ENCODE measurements around the gene PPP6R2.

The PPP6R2 gene

DNA sequence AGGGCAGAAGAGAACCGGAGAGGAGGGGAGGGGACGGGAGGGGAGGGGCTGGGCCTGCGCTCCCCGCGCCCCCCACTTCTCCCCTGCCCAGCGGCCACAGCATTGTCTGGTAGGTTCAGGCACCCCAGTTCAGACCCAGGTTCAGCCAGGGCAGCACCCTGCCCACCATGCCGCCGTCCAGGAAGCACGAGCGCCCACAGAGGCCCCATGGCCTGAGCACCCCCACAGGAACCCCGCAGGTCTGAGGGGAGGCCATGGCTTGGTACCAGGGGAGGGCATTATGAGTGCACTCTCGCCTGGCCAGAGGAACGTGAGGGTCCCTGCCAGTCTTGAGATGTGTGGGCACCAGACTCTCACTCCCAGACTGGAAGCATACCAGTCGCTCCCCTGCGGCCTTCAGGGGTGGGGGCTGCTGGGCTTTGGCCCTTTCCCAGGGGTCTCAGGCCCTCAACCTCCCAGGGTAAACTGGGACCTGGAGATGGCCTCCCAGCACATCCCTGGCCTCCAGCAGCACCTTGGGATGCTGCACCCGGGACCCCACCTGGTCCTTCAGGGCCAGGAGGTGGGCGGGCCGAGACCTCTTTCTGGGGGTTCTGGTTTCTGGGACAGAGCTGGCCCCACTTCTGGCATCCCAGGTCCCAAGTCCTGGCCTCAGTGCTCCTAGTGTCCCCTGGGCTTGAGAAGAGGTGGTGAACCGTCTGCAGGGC, 35.1 kb upstream of the PPP6R2 start:
- H3K4me3 ChIP-seq (ENCODE audit: low read depth, low read length): no peak overlapping the region
- no peak for DNase-seq (ENCODE audit: low read depth)
- TF ChIP-seq, protein P1, sequence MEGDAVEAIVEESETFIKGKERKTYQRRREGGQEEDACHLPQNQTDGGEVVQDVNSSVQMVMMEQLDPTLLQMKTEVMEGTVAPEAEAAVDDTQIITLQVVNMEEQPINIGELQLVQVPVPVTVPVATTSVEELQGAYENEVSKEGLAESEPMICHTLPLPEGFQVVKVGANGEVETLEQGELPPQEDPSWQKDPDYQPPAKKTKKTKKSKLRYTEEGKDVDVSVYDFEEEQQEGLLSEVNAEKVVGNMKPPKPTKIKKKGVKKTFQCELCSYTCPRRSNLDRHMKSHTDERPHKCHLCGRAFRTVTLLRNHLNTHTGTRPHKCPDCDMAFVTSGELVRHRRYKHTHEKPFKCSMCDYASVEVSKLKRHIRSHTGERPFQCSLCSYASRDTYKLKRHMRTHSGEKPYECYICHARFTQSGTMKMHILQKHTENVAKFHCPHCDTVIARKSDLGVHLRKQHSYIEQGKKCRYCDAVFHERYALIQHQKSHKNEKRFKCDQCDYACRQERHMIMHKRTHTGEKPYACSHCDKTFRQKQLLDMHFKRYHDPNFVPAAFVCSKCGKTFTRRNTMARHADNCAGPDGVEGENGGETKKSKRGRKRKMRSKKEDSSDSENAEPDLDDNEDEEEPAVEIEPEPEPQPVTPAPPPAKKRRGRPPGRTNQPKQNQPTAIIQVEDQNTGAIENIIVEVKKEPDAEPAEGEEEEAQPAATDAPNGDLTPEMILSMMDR (IDR thresholded peaks at IDR 0.05; ENCODE audit: insufficient read depth, low read depth, low read length, missing control alignments): no peak

DNA sequence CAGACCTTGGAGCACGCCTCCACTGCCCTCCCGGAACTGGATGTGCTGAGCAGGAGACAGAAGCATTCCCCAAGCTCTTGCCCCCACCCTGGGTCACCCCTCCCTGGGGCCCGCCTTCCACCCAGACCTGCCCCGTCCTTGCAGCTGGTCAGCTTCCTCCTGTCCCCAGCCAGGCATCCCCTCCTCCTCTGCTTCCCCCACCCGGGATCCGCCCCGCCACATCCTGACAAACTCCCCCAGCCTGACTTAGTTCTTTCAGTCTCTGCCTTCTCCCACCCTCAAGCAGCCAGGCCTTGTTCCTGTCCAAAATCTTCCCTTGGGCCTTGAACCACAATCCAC, 34.6 kb upstream of the PPP6R2 start:
- TF ChIP-seq, protein P1 (IDR thresholded peaks at IDR 0.05; ENCODE audit: insufficient read depth, low read depth, low read length, missing control alignments): no peak
- no peak overlapping the region for H3K4me3 ChIP-seq (ENCODE audit: low read depth, low read length)
- no peak for DNase-seq (ENCODE audit: low read depth)

DNA sequence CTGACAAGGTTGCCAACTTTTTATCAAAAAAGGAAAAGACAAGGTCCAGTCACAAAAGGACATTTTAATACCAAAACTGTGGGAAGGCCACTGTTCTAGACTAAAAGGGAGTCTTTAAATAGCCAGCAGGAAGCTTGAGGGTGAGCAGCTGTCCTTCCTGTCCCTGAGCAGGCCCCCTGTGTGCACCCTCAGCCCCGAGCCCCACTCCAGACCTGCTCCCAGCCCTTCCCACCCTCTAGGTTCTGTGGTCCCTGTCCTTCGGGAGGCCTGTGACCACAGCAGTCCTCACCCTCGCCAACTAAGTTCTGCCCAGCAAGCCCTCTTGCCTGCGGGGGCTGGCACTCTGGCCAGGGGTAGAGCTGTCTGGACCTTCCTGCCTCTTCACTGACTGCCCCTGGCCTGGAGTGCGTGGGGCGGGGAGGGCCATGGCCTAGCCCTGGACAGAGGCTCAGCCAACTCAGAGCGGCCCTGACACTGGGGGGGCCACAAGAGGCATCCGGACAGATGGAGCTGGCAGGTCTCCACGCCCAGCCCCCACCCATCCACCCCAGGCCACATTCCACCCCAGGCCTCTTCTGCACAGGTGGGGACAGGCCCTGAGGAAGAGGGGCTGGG, 34.0 kb upstream of the PPP6R2 start:
- TF ChIP-seq, protein P1 (IDR thresholded peaks at IDR 0.05; ENCODE audit: insufficient read depth, low read depth, low read length, missing control alignments): no peak
- H3K4me3 ChIP-seq (ENCODE audit: low read depth, low read length): no peak overlapping the region
- DNase-seq (ENCODE audit: low read depth): no peak

DNA sequence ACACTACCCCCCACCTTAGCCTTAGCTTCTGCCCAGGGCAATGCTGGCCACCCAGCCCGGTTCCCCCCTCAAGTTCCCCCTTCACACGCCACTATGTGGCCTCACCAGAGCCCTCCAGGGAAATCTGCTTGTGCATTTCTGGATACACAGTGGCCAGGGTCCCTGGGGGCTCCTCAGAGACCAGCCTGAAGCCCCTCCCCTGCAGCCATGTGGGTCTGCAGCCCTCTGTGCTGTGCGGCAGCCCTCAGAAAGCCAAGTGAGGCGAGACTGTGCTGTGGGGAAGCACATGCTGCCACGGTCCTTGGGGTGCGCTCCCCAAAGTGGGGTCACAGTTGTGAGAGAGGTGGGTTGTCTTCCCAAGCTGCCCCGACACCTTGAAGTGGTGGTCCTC, 33.5 kb upstream of the PPP6R2 start:
- DNase-seq (ENCODE audit: low read depth): no peak
- TF ChIP-seq, protein P1 (IDR thresholded peaks at IDR 0.05; ENCODE audit: insufficient read depth, low read depth, low read length, missing control alignments): no peak

DNA sequence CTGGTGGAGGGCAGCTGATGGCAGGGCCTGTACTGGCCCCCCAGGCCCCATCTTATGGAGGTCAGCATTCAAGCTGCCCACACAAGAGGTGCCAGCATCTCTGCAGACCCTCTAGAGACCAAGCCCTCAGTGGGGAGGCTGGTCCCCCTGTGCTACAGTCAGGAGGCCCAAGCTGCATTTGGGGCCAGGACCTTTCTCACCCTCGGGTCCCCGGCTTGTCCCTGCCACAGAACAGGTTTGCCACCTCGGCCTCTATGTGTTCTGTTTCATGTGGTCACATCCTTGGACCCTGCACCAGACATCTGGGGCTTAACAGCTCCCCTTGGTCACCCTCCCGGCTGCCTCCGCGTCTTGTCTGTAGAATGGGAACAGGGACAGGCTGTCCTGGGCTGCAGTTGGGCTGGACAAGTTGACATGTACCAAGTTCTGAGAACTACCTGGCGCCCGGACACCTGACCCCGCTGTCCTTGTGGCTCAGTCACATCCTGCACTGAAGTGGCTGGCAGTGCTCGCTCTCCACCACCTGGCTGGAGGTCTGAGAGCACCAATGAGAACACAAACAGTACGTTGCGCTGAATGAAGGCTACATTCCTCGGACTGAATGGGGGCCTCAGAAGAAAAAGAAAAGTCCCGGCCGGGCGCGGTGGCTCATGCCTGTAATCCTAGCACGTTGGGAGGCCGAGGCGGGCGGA, 33.0 kb upstream of the PPP6R2 start:
- H3K4me3 ChIP-seq (ENCODE audit: low read depth, low read length): no peak overlapping the region
- no peak for DNase-seq (ENCODE audit: low read depth)
- TF ChIP-seq, protein P1 (IDR thresholded peaks at IDR 0.05; ENCODE audit: insufficient read depth, low read depth, low read length, missing control alignments): no peak

More for the DNA sequence above, 33.5 kb upstream of the PPP6R2 start:
- H3K4me3 ChIP-seq (ENCODE audit: low read depth, low read length): no peak overlapping the region

DNA sequence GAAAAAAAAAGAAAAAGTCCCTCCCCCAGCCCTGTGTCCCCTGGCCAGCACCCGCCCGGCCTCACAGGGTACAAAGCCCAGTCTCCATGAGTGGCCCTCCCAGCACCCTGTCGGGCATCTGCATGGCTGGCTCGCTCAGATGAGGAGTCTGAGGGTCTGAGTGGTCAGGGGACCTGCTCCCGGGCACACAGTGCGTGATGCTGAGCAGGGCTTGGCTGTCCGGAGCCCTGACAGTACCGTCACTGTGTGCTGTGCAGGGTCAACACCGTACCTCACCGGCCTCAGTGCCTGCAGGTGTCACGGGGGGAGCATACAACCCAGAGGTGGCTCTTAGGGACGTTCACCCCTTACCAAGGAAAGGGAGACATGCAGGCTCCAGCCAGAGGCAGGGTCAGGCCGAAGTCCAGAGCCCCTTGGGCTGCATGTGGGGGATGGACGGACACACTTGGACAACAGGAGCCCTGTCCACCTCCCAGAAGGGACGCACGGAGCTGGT, 32.1 kb upstream of the PPP6R2 start:
- DNase-seq (ENCODE audit: low read depth): no peak
- H3K4me3 ChIP-seq (ENCODE audit: low read depth, low read length): no peak overlapping the region
- TF ChIP-seq, protein P1 (IDR thresholded peaks at IDR 0.05; ENCODE audit: insufficient read depth, low read depth, low read length, missing control alignments): no peak
